HepG2 (cell line): ENCODE results near the gene ATP5MK. TPM values are rescaled to one million over a fixed set of nuclear protein-coding genes. Genes with fewer than 3 reads are reported as not detected.

ENCODE experiments used
- ATAC-seq: fragments of 200-7000 bp; cut with Tn5 transposase; 3 replicates; pipeline ENCODE4 v1.9.1; 2020; ENCODE audit warnings: mild to moderate bottlenecking, moderate library complexity
- BruUV-seq: library from RNA; stranded (reverse); fragments of 400-500 nt; replicated peaks from 2 replicates; lab custom pipeline; 2021; lab: Mats Ljungman, UMichigan
- CTCF ChIA-PET: fragments of 300-600 bp; formaldehyde crosslinking; extraction: SDS; loops from one replicate; lab custom pipeline; 2021; ENCODE audit warnings: low total read pairs, inconsistent platforms, low intra/inter-chr PET ratio; lab: Yijun Ruan, JAX
- POLR2A ChIA-PET: fragments of 350-600 bp; sonication (Branson Sonifier 250); formaldehyde crosslinking; loops from one replicate; lab custom pipeline; 2020; ENCODE audit warnings: antibody characterized with exemption, inconsistent platforms; lab: Yijun Ruan, JAX
- DNase-seq: peaks from one replicate; pipeline ENCODE4 v3.0.0-alpha.2; 2015; ENCODE audit warnings: low spot score
- FAIRE-seq: peaks from 3 replicates; lab custom pipeline; 2011; peaks lifted over from hg19 to GRCh38; lab: Jason Lieb, UNC
- H2AFZ ChIP-seq: one replicate; pipeline ENCODE4 v1.6.1; 2011; ENCODE audit warnings: low read length, inconsistent platforms
- H3K27ac ChIP-seq: fragments of 300-600 bp; 3 replicates; pipeline ENCODE4 v1.8.0; 2011; ENCODE audit warnings: mixed run types, mild to moderate bottlenecking, mixed read lengths, low read length, inconsistent platforms; ENCODE audit not compliant: insufficient read depth; ENCODE audit errors: extremely low read length
- H3K27me3 ChIP-seq, 2 experiments: fragments of 200-600 bp in 1 of 2; 2 replicates in 1 of 2; 3 replicates in 1 of 2; pipeline versions ENCODE4 v1.6.0 to v1.8.0; 2011; ENCODE audit warnings: low read length in 2 of 2, mild to moderate bottlenecking in 2 of 2, moderate library complexity in 2 of 2, inconsistent platforms in 1 of 2; ENCODE audit not compliant: insufficient read depth in 2 of 2, control insufficient read depth in 1 of 2
- H3K36me3 ChIP-seq, 2 experiments: fragments of 200-600 bp in 1 of 2; replicated peaks in 1 of 2; 2 replicates in 1 of 2; 3 replicates in 1 of 2; pipeline versions ENCODE4 v1.5.1 to v1.8.0; 2011; ENCODE audit warnings: low read length in 2 of 2, inconsistent platforms in 1 of 2; ENCODE audit not compliant: insufficient read depth in 2 of 2, control insufficient read depth in 1 of 2
- H3K4me1 ChIP-seq: 2 replicates; pipeline ENCODE4 v1.5.1; 2012; ENCODE audit warnings: low read length, inconsistent platforms; ENCODE audit not compliant: insufficient read depth
- H3K4me2 ChIP-seq: 2 replicates; pipeline ENCODE4 v1.6.0; 2011; ENCODE audit warnings: low read depth, low read length, inconsistent platforms
- H3K4me3 ChIP-seq, 3 experiments: fragments of 200-600 bp in 1 of 3; sonication (generic), shearing (Covaris generic) in 1 of 3; replicated peaks in 1 of 3; 2 replicates each; pipeline ENCODE4 v1.5.1; 2011 to 2016; ENCODE audit warnings: low read length in 3 of 3, inconsistent platforms in 2 of 3, low read depth in 2 of 3, mild to moderate bottlenecking in 2 of 3, control low read depth in 1 of 3, mixed read lengths in 1 of 3; ENCODE audit not compliant: insufficient read depth in 1 of 3
- H3K79me2 ChIP-seq: one replicate; pipeline ENCODE4 v1.6.1; 2011; ENCODE audit warnings: low read length, inconsistent platforms; ENCODE audit not compliant: insufficient read depth
- H3K9ac ChIP-seq: 2 replicates; pipeline ENCODE4 v1.6.0; 2011; ENCODE audit warnings: mild to moderate bottlenecking, low read depth, low read length, inconsistent platforms; ENCODE audit not compliant: insufficient read depth
- H3K9me3 ChIP-seq: 2 replicates; pipeline ENCODE4 v1.5.1; 2012; ENCODE audit warnings: mild to moderate bottlenecking, low read length
- H4K20me1 ChIP-seq: 2 replicates; pipeline ENCODE4 v1.6.0; 2011; ENCODE audit warnings: inconsistent platforms, mild to moderate bottlenecking, low read length, moderate library complexity; ENCODE audit not compliant: insufficient read depth
- BORCS8-MEF2B ChIP-seq: sonication (generic); formaldehyde crosslinking; IDR thresholded peaks from 2 replicates; pipeline ENCODE4 v1.8.0; 2022; ENCODE audit warnings: mild to moderate bottlenecking, missing genetic modification reagents
- FOXK1 ChIP-seq: sonication (generic); formaldehyde crosslinking; IDR thresholded peaks from 2 replicates; pipeline ENCODE4 v1.4.0; 2020; ENCODE audit warnings: low read depth, missing genetic modification reagents, borderline replicate concordance
- MIER2 ChIP-seq: IDR thresholded peaks from 2 replicates; pipeline ENCODE4 v1.6.1; 2016; ENCODE audit warnings: missing biosample characterization, missing genetic modification reagents
- MIXL1 ChIP-seq: IDR thresholded peaks from 2 replicates; pipeline ENCODE4 v1.6.1; 2016
- NAIF1 ChIP-seq: sonication (generic); formaldehyde crosslinking; IDR thresholded peaks from 2 replicates; pipeline ENCODE4 v1.5.0; 2020; ENCODE audit warnings: mild to moderate bottlenecking, missing genetic modification reagents, borderline replicate concordance
- NKX3-1 ChIP-seq: sonication (generic); formaldehyde crosslinking; IDR thresholded peaks from 2 replicates; pipeline ENCODE4 v1.5.0; 2020; ENCODE audit warnings: missing genetic modification reagents
- POLR2A ChIP-seq, 2 experiments: IDR thresholded peaks; 2 replicates each; pipeline ENCODE4 v1.6.1; 2011; ENCODE audit warnings: low read depth in 2 of 2, low read length in 2 of 2, mild to moderate bottlenecking in 1 of 2, moderate library complexity in 1 of 2; ENCODE audit not compliant: insufficient read depth in 1 of 2
- POLR2AphosphoS5 ChIP-seq: IDR thresholded peaks from 2 replicates; pipeline ENCODE4 v1.6.1; 2012; ENCODE audit warnings: low read depth, low read length
- RAD51 ChIP-seq: fragments of 450-650 bp; IDR thresholded peaks from 2 replicates; pipeline ENCODE4 v1.6.1; 2016; ENCODE audit warnings: borderline replicate concordance
- RARA ChIP-seq: IDR thresholded peaks from 2 replicates; pipeline ENCODE4 v1.6.1; 2016; ENCODE audit warnings: missing genetic modification reagents, missing compliant biosample characterization
- SATB2 ChIP-seq: sonication (generic); formaldehyde crosslinking; IDR thresholded peaks from 2 replicates; pipeline ENCODE4 v1.5.0; 2020; ENCODE audit warnings: missing genetic modification reagents
- YEATS2 ChIP-seq: sonication (generic); formaldehyde crosslinking; IDR thresholded peaks from 2 replicates; pipeline ENCODE4 v1.4.0; 2020; ENCODE audit warnings: missing genetic modification reagents, borderline replicate concordance
- ZBTB38 ChIP-seq: sonication (generic); formaldehyde crosslinking; IDR thresholded peaks from 2 replicates; pipeline ENCODE4 v1.5.1; 2020; ENCODE audit warnings: mild to moderate bottlenecking, missing genetic modification reagents
- ZNF17 ChIP-seq: sonication (generic); formaldehyde crosslinking; IDR thresholded peaks from 2 replicates; pipeline ENCODE4 v1.5.0; 2020; ENCODE audit warnings: mild to moderate bottlenecking, missing genetic modification reagents
- ZNF629 ChIP-seq: sonication (generic); formaldehyde crosslinking; conservative IDR thresholded peaks from 2 replicates; pipeline ENCODE4 v1.5.0; 2020; ENCODE audit warnings: missing genetic modification reagents
- ZNF678 ChIP-seq: sonication (generic); formaldehyde crosslinking; IDR thresholded peaks from 2 replicates; pipeline ENCODE4 v1.4.0; 2020; ENCODE audit warnings: mild to moderate bottlenecking, missing genetic modification reagents
- ZNF766 ChIP-seq: sonication (generic); formaldehyde crosslinking; IDR thresholded peaks from 2 replicates; pipeline ENCODE4 v1.5.0; 2020; ENCODE audit warnings: missing genetic modification reagents, borderline replicate concordance
- WGBS: methylation state at CpG from one replicate; pipeline ENCODE4 v1.1.6; 2017; ENCODE audit warnings: low lambda C conversion rate; 5-methylcytosine and 5-hydroxymethylcytosine counted together
- in situ Hi-C: cut with HindIII; loops from 2 replicates; pipeline ENCODE4 v1.10.0; 2017; ENCODE audit warnings: low pct_unique_long_range_greater_than_20kb; ENCODE audit not compliant: extremely low pct_ligation_motif_present
- intact Hi-C: fragments of 100-400 bp; cut with micrococcal nuclease; formaldehyde crosslinking; loops from one replicate; pipeline ENCODE4 v1.10.0; 2022; ENCODE audit not compliant: unreplicated experiment
- polyA plus RNA-seq, 8 experiments: library from polyadenylated mRNA; depleted of rRNA in 3 of 8; stranded (reverse) in 7 of 8; unstranded in 1 of 8; fragments of >200 nt; fragmentation: Illumina TruSeq in 4 of 8; extraction: Trizol in 4 of 8; gene quantifications; 2 replicates each; pipeline versions ENCODE4 v1.2.1 to v1.2.3, GENCODE V29; 2011 to 2016; ENCODE audit warnings: low read depth in 4 of 8, missing spikeins in 1 of 8, mixed read lengths in 1 of 8; ENCODE audit not compliant: insufficient read depth in 1 of 8
- total RNA-seq, 5 experiments: library from RNA; depleted of rRNA; stranded (reverse); fragments of >200 nt; fragmentation: Illumina TruSeq; extraction: Trizol; gene quantifications; 2 replicates each; pipeline ENCODE4 v1.2.3, GENCODE V29; 2016; ENCODE audit warnings: low read depth in 1 of 5
- TF ChIP-seq, protein P1 (sequence below): sonication (generic); formaldehyde crosslinking; IDR thresholded peaks from 2 replicates; pipeline ENCODE4 v1.4.0; 2020; ENCODE audit warnings: missing genetic modification reagents
- TF ChIP-seq, protein P2 (sequence below): IDR thresholded peaks from 2 replicates; pipeline ENCODE4 v1.6.1; 2016; ENCODE audit warnings: low read depth
- TF ChIP-seq, protein P3 (sequence below): sonication (generic); formaldehyde crosslinking; IDR thresholded peaks from 2 replicates; pipeline ENCODE4 v1.5.0; 2020; ENCODE audit warnings: missing genetic modification reagents

ATP5MK gene
- total and polyA plus RNA-seq, 2 of the 13 experiments (the other 11 are each of a cell fraction or from before 2014, with no cell fraction given), result 312 to 517 TPM

DNA sequence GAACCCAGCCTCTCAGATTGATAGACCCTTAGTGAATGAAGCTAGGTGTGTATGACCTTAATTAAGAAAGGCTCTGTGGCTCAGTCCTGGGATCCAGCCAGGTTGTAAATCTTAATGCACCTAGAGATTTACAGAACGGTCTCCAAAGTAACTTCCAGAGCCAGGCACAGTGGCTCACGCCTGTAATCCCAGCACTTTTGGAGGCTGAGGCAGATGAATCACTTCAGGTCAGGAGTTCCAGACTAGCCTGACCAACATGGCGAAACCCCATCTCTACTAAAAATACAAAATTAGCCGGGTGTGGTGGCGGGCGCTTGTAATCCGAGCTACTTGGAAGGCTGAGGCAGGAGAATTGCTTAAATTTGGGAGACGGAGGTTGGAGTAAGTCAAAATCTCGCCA is 31.6 kb upstream of the ATP5MK start:
- Histone ChIP-seq H3K79me2 (no peaks in the 10 kb centered on the region), H2AFZ (no peak overlapping the region), H3K27me3 (no peaks in the 10 kb centered on the region), H3K9me3 (no peaks in the 10 kb centered on the region), H3K4me1 (peaks cover 8% of the 10 kb centered on the region), H3K27ac (no peak overlapping the region), H3K4me2 (no peak overlapping the region), H3K9ac (no peak overlapping the region), H4K20me1 (no peaks in the 10 kb centered on the region), H3K4me3 (no peak overlapping the region), H3K36me3 (peaks cover 27 to 77% of the 10 kb centered on the region in 2 experiments)
- POLR2A ChIA-PET, result no interaction called here
- no peak for DNase-seq
- intact Hi-C loops, result no loop called here
- TF ChIP-seq POLR2AphosphoS5 (no peak), ZNF678 (CRISPR knock-in tag) (no peak), FOXK1 (CRISPR knock-in tag) (no peak), ZNF629 (CRISPR knock-in tag) (no peak), NAIF1 (CRISPR knock-in tag) (no peak), RAD51 (no peak), ZNF766 (CRISPR knock-in tag) (no peak), SATB2 (CRISPR knock-in tag) (no peak), RARA (CRISPR knock-in tag) (no peak), POLR2A (IDR thresholded peaks at IDR 0.05; ENCODE audit: insufficient read depth in 1 of 2, low read depth in 2 of 2, low read length in 2 of 2) (no peak), MIXL1 (CRISPR knock-in tag) (no peak), MIER2 (no peak), NKX3-1 (CRISPR knock-in tag) (no peak), ZBTB38 (CRISPR knock-in tag) (no peak), BORCS8-MEF2B (no peak), ZNF17 (CRISPR knock-in tag) (no peak), YEATS2 (CRISPR knock-in tag) (no peak)
- TF ChIP-seq, protein P1, sequence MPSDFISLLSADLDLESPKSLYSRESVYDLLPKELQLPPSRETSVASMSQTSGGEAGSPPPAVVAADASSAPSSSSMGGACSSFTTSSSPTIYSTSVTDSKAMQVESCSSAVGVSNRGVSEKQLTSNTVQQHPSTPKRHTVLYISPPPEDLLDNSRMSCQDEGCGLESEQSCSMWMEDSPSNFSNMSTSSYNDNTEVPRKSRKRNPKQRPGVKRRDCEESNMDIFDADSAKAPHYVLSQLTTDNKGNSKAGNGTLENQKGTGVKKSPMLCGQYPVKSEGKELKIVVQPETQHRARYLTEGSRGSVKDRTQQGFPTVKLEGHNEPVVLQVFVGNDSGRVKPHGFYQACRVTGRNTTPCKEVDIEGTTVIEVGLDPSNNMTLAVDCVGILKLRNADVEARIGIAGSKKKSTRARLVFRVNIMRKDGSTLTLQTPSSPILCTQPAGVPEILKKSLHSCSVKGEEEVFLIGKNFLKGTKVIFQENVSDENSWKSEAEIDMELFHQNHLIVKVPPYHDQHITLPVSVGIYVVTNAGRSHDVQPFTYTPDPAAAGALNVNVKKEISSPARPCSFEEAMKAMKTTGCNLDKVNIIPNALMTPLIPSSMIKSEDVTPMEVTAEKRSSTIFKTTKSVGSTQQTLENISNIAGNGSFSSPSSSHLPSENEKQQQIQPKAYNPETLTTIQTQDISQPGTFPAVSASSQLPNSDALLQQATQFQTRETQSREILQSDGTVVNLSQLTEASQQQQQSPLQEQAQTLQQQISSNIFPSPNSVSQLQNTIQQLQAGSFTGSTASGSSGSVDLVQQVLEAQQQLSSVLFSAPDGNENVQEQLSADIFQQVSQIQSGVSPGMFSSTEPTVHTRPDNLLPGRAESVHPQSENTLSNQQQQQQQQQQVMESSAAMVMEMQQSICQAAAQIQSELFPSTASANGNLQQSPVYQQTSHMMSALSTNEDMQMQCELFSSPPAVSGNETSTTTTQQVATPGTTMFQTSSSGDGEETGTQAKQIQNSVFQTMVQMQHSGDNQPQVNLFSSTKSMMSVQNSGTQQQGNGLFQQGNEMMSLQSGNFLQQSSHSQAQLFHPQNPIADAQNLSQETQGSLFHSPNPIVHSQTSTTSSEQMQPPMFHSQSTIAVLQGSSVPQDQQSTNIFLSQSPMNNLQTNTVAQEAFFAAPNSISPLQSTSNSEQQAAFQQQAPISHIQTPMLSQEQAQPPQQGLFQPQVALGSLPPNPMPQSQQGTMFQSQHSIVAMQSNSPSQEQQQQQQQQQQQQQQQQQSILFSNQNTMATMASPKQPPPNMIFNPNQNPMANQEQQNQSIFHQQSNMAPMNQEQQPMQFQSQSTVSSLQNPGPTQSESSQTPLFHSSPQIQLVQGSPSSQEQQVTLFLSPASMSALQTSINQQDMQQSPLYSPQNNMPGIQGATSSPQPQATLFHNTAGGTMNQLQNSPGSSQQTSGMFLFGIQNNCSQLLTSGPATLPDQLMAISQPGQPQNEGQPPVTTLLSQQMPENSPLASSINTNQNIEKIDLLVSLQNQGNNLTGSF (CRISPR knock-in tag), result no peak
- TF ChIP-seq, protein P2, sequence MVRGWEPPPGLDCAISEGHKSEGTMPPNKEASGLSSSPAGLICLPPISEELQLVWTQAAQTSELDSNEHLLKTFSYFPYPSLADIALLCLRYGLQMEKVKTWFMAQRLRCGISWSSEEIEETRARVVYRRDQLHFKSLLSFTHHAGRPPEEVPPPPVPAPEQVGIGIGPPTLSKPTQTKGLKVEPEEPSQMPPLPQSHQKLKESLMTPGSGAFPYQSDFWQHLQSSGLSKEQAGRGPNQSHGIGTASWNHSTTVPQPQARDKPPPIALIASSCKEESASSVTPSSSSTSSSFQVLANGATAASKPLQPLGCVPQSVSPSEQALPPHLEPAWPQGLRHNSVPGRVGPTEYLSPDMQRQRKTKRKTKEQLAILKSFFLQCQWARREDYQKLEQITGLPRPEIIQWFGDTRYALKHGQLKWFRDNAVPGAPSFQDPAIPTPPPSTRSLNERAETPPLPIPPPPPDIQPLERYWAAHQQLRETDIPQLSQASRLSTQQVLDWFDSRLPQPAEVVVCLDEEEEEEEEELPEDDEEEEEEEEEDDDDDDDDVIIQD, result no peak
- TF ChIP-seq, protein P3, sequence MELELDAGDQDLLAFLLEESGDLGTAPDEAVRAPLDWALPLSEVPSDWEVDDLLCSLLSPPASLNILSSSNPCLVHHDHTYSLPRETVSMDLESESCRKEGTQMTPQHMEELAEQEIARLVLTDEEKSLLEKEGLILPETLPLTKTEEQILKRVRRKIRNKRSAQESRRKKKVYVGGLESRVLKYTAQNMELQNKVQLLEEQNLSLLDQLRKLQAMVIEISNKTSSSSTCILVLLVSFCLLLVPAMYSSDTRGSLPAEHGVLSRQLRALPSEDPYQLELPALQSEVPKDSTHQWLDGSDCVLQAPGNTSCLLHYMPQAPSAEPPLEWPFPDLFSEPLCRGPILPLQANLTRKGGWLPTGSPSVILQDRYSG, result no peak
- 98% methylated on average over 9 of the region's 9 CpGs for WGBS
- in situ Hi-C loops, result no loop called here
- no peak for ATAC-seq
- no peak for FAIRE-seq
- no TSS peak for BruUV-seq
- CTCF ChIA-PET, result no interaction called here
